Activated CD8-positive, alpha-beta T cell treated with anti-CD3 and anti-CD28 coated beads for 36 hours (primary cell): ENCODE data around the gene PTPN2. TPM values are rescaled to one million over a fixed set of nuclear protein-coding genes. Genes with fewer than 3 reads are reported as not detected.
"Not testable (repeated sequence)": the region's sequence is repeated elsewhere in the genome, so short reads cannot be mapped to it uniquely, and the experiment has no call there.

Experiments
- ATAC-seq: fragments of 200-7000 bp; cut with Tn5 transposase; one replicate; pipeline ENCODE4 v1.10.0; 2021; ENCODE audit warnings: mild to moderate bottlenecking, moderate library complexity
- CTCF ChIA-PET: fragments of 350-600 bp; sonication (Branson Sonifier 250); formaldehyde crosslinking; loops from one replicate; lab custom pipeline; 2021; ENCODE audit warnings: antibody characterized with exemption; lab: Charles Lee
- POLR2A ChIA-PET: fragments of 350-600 bp; sonication (Branson Sonifier 250); formaldehyde crosslinking; loops from one replicate; lab custom pipeline; 2021; ENCODE audit warnings: antibody characterized with exemption; lab: Charles Lee
- DNase-seq: peaks from one replicate; pipeline ENCODE4 v3.0.0-alpha.2; 2020
- H3K27ac Mint-ChIP-seq: one replicate; pipeline ENCODE4 v1.8.0; 2021; ENCODE audit warnings: mild to moderate bottlenecking, mixed read lengths
- H3K27me3 Mint-ChIP-seq: one replicate; pipeline ENCODE4 v1.8.0; 2021; ENCODE audit warnings: mixed read lengths
- H3K36me3 Mint-ChIP-seq: one replicate; pipeline ENCODE4 v1.8.0; 2021; ENCODE audit warnings: low read depth, mixed read lengths
- H3K4me1 Mint-ChIP-seq: one replicate; pipeline ENCODE4 v1.8.0; 2021; ENCODE audit warnings: low read depth, mixed read lengths
- H3K4me3 Mint-ChIP-seq: one replicate; pipeline ENCODE4 v1.8.0; 2021; ENCODE audit warnings: mild to moderate bottlenecking, moderate library complexity, mixed read lengths
- H3K9me3 Mint-ChIP-seq: one replicate; pipeline ENCODE4 v1.8.0; 2021; ENCODE audit warnings: mixed read lengths
- CTCF ChIP-seq: fragments of 200-600 bp; IDR thresholded peaks from one replicate; pipeline ENCODE4 v1.8.0; 2022; ENCODE audit warnings: antibody characterized with exemption, mild to moderate bottlenecking
- intact Hi-C: fragments of 100-400 bp; cut with micrococcal nuclease; formaldehyde crosslinking; loops from one replicate; pipeline ENCODE4 v1.10.0; 2022
- total RNA-seq, 2 experiments: library from RNA; stranded (reverse); gene quantifications; one replicate each; pipeline ENCODE4 v1.2.3, GENCODE V29; 2021

PTPN2 gene
- total RNA-seq, 2 experiments from 2014 or later = 50.8 to 55.8 TPM

GRCh38 chr18:12765126-12765525 is 118.9 kb downstream of the PTPN2 start:
- no peak overlapping the region for H3K4me3 Mint-ChIP-seq
- TF ChIP-seq CTCF = no peak
- no peak overlapping the region for H3K27ac Mint-ChIP-seq
- ChIA-PET POLR2A (no interaction called here), CTCF (no interaction called here)
- no peaks in the 10 kb centered on the region for H3K4me1 Mint-ChIP-seq
- intact Hi-C loops = no loop called here
- H3K36me3 Mint-ChIP-seq = no peaks in the 10 kb centered on the region
- ATAC-seq (peak; percentile 53), DNase-seq (no peak)
- no peaks in the 10 kb centered on the region for H3K27me3 Mint-ChIP-seq
- no peaks in the 10 kb centered on the region for H3K9me3 Mint-ChIP-seq

- intact Hi-C loops, POLR2A ChIA-PET: not testable (repeated sequence)
- CTCF ChIA-PET = interaction anchor here (0.8 to 1.2 kb wide), 2 partner anchors 175 to 176 kb away, joined by 3 to 5 read pairs; no protein-coding TSS in a partner anchor
These were observed 125.5 kb downstream of the PTPN2 start for GRCh38 chr18:12758566-12758965.

GRCh38 chr18:12756619-12757239 is 127.3 kb downstream of the PTPN2 start:
- intact Hi-C loops, DNase-seq, H3K9me3 Mint-ChIP-seq, POLR2A ChIA-PET, CTCF ChIA-PET, H3K36me3 Mint-ChIP-seq, ATAC-seq, H3K4me3 Mint-ChIP-seq, H3K4me1 Mint-ChIP-seq, H3K27ac Mint-ChIP-seq, H3K27me3 Mint-ChIP-seq: not testable (repeated sequence)

More at GRCh38 chr18:12758566-12758965, 125.5 kb downstream of the PTPN2 start:
- not testable (repeated sequence) for H3K4me3 Mint-ChIP-seq, H3K4me1 Mint-ChIP-seq, H3K36me3 Mint-ChIP-seq, DNase-seq, ATAC-seq, H3K9me3 Mint-ChIP-seq, H3K27ac Mint-ChIP-seq, H3K27me3 Mint-ChIP-seq

- CTCF ChIA-PET, ATAC-seq, H3K36me3 Mint-ChIP-seq, H3K27me3 Mint-ChIP-seq, H3K4me3 Mint-ChIP-seq, H3K9me3 Mint-ChIP-seq, H3K4me1 Mint-ChIP-seq, DNase-seq, H3K27ac Mint-ChIP-seq, intact Hi-C loops, POLR2A ChIA-PET: not testable (repeated sequence)
These were observed 128.4 kb downstream of the PTPN2 start for GRCh38 chr18:12755606-12756005.

- ATAC-seq (no peak), DNase-seq (no peak)
- Mint-ChIP-seq H3K36me3 (no peaks in the 10 kb centered on the region), H3K4me1 (peaks cover 18% of the 10 kb centered on the region), H3K27ac (no peak overlapping the region), H3K27me3 (no peaks in the 10 kb centered on the region), H3K4me3 (no peak overlapping the region), H3K9me3 (no peaks in the 10 kb centered on the region)
- intact Hi-C loops = no loop called here
- CTCF ChIA-PET = no interaction called here
- POLR2A ChIA-PET = no interaction called here
- TF ChIP-seq CTCF = no peak
These were observed 129.5 kb downstream of the PTPN2 start for GRCh38 chr18:12754511-12754910.

- H3K36me3 Mint-ChIP-seq = no peaks in the 10 kb centered on the region
- H3K4me1 Mint-ChIP-seq = peaks cover 21% of the 10 kb centered on the region
- POLR2A ChIA-PET = no interaction called here
- no peaks in the 10 kb centered on the region for H3K27me3 Mint-ChIP-seq
- no peak for TF ChIP-seq CTCF
- intact Hi-C loops = no loop called here
- no peaks in the 10 kb centered on the region for H3K9me3 Mint-ChIP-seq
- DNase-seq (no peak), ATAC-seq (no peak)
- no peak overlapping the region for H3K4me3 Mint-ChIP-seq
- H3K27ac Mint-ChIP-seq = no peak overlapping the region
- CTCF ChIA-PET = interaction anchor here (1.4 to 1.9 kb wide), 2 partner anchors 10 to 142 kb away, joined by 3 to 9 read pairs; no protein-coding TSS in a partner anchor
These were observed 132.1 kb downstream of the PTPN2 start for GRCh38 chr18:12751891-12752290.
